NK-92 (cell line): ENCODE results near the gene HSH2D.
"Not testable (repeated sequence)": the region's sequence is repeated elsewhere in the genome, so short reads cannot be mapped to it uniquely, and the experiment has no call there.

Experiments
- DNase-seq: peaks from one replicate; lab custom pipeline; 2025; ENCODE audit not compliant: unreplicated experiment; lab: John Stamatoyannopoulos, UW

The HSH2D gene

DNA sequence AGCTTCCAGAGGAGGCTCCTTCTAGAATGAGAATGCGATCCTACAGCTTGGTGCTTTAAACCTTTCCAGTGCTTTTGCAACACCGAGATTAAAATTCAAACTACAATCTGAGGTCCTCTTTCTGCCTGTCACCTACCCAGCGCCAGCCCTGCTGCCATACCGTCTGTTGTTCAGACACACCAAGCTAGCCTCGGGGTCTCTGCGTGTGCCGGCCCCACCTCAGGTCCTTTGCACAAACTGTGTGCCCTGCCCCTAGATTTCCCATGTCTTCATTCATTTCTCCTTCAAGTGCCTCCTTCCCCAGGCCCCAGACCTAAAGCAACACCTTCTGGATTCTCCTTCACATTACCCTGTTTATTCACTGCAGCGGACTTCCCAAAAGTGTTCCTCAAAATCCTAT lies 11.1 kb downstream of the HSH2D start:
- DNase-seq, result no peak

DNA sequence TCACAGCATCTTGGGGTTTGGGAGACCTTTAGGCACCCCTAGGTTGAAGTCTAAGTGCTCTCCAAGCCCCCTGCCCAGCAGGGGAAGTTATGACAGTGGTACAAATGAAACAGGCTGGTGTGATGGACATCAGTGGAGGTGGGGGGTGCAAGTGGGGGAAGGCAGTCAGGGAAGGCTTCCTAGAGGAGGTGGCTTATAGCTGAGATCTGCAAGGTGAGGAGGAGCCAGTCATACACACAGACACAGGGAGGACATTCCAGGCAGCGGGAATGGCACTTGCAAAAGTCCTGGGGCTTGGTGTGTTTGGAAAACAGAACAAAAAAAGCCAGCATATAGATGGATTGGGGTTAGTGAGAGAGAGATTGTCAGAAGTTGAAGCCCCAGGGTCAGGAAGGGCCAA lies 11.6 kb downstream of the HSH2D start:
- DNase-seq, result no peak

DNA sequence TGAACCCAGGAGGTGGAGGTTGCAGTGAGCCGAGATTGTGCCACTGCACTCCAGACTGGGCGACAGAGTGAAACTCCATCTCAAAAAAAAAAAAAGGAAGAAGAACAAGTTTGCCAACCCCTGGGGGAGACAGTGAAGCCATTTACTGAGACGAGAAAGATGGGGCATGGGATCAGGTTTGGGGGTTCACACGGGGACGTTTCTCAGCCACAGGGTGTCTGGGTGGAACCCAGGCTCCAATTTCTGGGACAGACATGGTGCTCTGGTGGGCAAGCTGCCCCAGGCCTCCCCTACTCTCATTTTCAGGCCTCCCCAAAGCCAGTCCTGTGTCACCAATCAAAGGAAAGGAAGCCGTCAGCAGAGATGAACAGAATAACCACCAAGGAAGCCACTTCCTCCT lies 13.4 kb downstream of the HSH2D start:
- DNase-seq, result no peak

DNA sequence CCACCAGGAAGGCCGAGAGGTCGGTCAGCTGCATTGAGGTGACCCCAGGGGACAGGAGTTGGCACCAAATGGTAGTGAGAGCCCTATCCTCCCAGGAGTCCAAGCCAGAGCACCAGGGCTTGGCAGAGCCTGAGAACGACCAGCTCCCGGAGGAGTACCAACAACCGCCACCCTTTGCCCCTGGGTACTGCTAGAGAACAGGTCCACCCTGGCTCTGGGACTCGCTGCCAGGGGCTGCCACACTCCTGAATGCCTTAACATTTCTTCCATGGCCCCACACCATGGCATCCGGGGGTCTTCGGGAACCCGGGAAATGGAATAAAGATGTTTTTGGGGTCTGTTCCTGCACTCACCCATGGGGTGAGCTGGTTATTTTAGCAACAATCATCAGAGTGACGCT lies 14.1 kb downstream of the HSH2D start:
- DNase-seq, result no peak

DNA sequence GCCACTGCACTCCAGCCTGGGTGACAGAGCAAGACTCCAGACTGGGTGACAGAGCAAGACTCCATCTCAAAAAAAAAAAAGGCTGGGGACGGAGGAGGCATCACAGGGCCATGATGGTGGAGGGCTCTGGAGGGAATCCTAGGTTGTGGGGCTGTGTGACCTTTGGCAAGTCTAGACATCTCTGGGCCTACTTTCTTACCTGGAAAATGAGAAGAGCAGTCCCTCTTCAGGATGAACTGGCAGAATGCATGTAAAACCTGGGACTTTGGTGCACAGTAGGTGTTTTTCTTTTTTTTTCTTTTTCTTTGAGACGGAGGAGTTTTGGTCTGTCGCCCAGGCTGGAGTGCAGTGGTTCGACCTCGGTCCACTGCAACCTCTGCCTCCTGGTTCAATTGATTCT lies 16.2 kb downstream of the HSH2D start:
- no peak for DNase-seq

DNA sequence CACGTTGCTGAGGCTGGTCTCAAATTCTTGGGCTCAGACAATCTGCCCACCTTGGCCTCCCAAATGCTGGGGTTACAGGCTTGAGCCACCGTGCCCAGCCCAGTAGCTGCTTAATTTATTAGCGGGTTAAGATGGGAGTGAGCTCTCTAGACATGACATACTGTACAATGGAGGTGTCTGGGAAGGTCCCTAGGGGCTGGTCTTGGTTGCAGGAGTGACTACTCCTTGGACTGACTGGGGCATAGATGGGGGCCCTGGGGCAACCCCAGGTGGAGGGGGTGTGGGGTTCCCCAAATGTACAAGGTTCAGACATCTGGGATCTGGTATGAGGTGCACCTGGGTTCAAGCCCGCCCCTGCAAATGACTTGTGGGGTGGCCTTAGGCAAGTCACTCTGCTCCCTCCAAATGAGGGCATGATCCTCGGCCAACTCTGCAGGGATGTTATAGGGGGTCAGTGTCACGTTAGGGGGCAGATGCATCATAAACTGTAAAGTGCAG lies 17.0 kb downstream of the HSH2D start:
- no peak for DNase-seq

DNA sequence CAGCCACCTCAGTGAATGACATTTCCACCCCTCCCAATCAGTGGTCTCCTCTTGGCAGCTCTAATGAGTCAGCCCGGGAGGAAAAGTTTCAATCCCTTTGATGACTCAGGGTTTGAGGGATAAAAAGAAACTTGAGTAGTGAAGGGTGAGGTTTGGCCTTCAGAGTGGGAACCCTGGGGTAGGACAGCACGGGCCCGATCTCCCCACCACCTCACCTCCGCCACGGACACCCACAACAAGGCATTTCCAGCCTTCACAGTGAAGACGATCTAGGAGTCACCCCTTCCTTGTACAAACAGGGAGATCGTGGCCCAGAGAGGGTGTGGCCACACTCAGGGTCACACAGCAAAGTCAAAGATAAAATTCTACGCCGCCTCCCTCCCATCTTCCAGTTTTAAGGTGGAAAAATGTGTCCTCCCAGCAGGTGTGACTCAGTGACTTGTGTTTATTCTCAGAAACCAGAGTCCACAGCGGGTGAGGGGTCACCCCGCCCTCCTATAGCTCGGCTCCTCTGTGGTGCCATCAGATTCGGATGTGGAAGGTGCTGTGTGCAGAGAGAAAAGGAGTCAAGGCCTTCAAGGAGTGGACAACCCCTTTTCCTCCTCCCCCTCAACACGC lies 17.6 kb downstream of the HSH2D start:
- DNase-seq, result no peak

DNA sequence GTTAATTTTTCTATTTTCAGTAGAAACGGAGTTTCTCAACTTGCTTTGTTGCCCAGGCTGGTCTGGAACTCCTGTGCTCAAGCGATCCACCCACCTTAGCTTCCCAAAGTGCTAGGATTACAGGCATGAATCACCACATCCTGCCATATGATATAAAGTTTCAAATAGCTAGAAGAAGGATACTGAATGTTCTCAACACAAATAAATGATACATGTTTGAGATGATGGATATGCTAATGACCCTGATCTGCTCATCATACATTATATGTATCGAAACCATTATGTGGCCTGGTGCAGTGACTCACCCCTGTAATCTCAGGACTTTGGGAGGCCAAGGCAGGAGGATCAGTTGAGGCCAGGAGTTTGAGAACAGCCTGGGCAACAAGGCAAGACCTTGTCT lies 18.4 kb downstream of the HSH2D start:
- no peak for DNase-seq

DNA sequence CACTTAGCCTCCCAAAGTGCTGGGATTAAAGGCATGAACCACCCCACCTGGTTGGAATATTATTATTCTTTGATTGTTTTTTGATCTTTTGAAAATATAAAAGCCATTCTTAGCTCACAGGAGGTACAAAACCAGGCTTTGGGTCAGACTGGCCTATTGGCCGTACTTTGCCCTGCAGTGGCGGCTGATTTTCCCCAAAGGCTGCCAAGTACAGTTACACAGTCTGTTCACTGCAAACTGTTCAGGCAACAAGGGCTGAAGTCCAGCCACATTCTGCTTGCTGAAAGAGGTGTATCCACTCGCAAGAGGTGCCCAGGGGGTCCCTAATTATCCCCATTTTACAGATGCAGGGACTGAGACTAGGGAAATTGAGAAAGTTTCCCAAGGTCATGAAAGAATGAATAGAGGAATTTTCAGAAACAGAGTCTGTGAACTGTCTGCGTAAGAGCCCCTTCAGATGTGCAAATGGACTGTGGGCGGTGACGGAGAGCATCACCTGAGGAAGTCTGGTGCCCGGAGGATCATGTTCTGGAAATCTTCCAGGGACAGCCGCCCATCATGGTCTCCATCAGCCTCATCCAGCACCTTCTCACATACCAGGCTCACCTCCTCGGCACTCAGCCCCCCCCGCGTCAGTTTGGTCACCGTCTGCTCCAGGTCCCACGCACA lies 20.9 kb downstream of the HSH2D start:
- DNase-seq, result no peak

DNA sequence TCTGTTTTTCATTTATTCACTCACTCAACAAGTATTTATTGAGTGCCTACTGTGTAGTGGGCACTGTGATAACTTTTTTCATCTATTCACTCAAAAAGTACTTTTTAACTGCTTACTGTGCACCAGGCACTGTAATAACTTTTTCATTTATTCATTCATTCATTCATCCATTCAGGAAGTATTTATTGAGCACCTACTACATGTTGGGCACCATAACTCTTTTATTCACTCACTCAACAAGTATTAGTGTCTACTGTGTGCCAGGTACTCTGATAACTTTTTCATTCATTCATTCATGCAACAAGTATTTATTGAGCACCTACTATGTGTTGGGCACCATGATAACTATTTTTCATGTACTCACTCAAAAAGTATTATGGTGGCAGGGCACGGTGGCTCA lies 22.9 kb downstream of the HSH2D start:
- no peak for DNase-seq

DNA sequence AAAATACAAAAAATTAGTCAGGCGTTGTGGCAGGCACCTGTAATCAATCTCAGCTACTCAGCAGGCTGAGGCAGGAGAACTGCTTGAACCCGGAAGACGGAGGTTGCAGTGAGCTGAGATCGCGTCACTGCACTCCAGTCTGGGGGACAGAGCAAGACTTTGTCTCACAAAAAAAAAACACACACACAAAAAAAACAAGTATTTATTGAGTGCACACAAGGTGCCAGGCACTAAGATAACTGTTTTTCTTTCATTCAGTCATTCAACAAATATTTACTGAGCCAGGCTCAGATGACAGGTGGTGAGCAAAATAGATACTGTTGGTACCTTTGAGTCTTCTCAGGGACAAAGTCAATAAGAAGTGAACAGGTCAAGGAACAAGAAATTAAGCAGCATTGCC lies 23.6 kb downstream of the HSH2D start:
- DNase-seq, result no peak

DNA sequence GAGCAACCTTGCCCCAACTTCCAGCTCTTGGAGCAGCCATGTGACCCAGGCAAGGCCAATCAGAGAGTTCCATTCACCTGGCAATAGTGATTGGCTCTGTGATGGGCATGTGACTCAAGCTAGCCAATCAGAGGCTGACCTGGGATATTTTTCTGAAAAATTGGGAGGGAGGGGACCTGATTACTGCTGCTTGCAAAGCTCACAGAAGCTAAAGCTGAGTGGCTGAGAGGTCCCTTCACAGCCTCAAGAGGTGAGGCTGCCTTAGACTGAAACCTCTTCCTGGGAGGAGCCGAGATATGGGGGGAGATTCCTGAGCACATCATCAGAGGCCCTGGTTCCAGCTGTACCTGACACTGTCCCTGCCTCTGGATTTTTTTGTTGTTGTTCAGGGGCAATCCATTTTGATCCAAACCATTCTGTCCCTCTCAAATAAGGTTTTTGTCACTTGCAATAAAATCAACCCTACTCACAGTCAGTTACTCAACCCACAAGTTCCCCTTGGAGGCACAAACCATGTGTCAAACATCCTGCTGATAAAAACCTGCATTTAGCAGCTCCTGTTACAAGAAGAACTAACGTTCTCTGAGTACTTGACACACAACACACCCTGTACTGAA lies 25.1 kb downstream of the HSH2D start:
- DNase-seq, result no peak

DNA sequence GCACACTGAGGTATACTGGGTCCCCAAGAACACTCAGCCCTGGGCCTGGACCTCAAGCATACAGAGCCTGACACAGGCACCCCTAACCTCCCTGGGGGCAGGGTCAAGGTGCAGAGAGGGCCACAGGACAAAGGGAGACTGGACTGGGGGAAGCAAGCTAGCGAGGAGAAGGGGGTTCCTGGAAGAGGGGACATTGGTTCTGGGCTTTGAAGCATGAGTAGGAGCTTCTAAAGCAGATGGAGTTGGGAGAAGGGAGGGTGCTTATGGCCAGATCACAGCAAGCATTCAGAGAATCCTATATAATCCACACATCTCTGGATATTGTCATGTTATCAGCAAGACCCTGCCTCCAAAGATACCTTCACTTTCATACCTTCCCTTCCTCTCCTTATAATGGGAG lies 26.6 kb downstream of the HSH2D start:
- no peak for DNase-seq

DNA sequence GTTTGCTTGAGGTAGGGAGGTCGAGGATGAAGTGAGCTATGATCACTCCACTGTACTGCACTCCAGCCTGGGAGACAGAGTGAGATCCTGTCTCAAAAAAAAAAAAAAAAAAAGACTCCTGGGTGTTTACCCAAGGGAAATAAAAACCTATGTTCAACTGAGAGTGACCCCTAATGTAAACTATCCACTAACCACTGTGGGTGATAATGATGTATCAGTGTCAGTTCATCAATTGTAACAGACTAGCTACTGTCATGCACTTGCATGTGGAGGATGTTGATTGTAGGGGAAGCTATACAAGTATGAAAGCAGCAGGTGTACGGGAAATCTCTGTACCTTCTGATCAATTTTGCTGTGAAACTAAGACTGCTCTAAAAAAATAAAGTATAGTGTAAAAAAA lies 32.5 kb downstream of the HSH2D start:
- no peak for DNase-seq

DNA sequence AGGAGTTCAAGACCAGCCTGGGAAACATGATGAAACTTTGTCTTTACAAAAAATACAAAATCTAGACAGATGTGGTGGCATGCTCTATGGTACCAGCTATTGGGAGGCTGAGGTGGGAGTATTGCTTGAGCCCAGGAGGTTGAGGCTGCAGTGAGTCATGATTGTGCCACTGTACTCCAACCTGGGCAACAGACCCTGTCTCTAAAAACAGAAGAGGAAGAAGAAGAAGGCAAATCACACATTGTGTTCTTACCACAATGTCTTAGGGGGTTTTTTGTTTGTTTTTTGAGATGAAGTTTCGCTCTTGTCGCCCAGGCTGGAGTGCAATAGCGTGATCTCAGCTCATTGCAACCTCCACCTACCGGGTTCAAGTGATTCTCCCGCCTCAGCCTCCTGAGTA lies 35.4 kb downstream of the HSH2D start:
- DNase-seq, result not testable (repeated sequence)

DNA sequence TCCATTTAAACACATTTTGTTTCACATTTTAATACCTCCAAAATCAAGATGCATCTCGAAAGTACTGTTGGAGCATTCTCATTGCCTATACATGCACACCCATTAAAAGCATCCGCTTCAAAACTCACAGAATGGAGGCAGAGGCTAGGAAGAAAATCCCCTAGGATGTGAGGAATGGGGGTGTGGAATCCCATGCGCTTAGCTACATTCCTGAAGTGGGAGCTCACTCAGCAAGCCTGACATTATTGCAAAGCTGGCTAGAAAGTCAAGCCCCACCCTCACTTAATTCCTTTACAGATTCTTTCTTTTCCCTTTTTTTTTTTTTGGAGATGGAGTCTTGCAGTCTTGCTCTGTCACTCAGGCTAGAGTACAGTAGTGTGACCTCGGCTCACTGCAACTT lies 37.1 kb downstream of the HSH2D start:
- no peak for DNase-seq

DNA sequence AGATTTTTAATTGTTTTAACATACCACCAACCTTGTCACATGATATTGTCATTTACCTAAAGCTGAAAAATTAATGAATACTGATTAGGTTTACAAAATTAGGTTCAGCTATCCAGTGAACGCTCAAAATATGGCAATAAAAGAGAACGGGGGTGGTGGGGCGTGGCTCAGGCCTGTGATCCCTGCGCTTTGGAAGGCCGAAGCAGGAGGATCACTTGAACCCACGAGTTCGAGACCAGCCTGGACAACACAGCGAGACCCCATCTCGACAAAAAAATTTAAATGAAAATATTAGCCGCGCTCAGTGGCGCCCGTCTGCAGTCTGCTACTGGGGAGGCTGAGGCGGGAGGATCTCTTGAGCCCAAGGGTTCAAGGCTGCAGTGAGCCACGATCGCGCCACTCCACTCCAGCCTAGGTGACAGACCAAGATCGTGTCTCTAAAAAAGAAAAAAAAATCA lies 41.2 kb downstream of the HSH2D start:
- no peak for DNase-seq

DNA sequence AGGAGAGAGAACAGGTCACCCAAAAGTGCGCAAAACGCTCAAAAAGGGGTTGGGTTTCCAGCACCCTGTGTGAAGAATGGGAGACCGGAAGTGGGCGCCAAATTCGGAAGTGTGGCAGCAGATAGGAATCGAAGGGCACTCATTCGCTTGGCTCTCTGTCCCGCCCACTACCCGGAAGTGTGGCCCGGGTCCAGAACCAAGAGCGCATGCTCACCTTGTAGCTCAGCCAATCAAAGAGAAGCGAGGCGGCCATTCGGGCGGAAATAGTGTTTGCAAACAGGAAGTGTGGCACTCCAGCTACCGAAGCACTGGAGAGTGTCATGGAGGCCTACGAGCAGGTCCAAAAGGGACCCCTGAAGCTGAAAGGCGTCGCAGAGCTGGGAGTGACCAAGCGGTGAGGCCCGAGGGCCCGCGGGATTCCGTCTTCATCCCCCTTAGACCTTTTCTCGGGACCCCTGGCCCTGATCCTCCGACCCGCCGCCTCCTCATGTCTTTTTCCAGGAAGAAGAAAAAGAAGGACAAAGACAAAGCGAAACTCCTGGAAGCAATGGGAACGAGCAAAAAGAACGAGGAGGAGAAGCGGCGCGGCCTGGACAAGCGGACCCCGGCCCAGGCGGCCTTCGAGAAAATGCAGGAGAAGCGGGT lies 41.8 kb downstream of the HSH2D start, which contains the start of gene FAM32A:
TSS of gene FAM32A (plus strand) at position 288 of the 645 bp plus-strand sequence. CDS start at position 321, 33 bp downstream.
- DNase-seq, result peak; percentile 95

DNA sequence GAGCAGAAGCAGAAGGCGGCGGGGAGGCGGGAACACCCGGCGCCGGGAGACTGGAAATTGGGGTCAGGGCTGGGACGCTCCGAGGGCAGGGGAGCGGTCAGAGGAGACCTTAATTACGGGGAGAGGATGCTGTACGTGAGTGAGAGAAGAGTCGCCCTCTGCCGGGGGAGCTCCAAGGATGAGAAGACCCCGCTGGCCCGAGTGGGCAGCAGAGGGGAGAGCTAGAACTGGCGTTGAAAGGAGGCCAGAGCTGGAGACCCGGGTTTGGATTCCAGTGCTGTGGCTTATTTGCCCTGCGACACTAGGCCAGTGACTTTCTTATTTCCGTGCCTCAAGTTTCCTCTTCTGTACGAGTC lies 42.3 kb downstream of the HSH2D start:
- DNase-seq, result no peak

DNA sequence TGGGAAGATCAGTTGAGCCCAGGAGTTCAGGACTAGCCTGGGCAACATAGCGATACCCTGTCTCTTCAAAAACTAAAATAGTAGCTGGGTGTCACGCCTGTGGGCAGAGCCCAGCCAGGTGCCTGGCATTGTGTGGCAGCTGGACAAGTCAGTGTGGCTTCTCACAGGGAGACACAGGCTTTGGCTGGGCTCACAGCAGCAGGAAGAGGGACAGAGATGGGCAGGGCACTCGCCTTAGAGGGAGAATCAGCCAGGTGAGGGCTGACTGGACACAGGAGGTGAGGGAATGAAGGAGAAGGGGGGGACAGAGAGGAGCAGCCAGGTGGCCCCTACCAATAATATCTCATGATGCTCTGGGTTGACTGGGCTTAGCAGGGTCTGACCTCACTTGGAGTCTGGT lies 45.0 kb downstream of the HSH2D start:
- no peak for DNase-seq

DNA sequence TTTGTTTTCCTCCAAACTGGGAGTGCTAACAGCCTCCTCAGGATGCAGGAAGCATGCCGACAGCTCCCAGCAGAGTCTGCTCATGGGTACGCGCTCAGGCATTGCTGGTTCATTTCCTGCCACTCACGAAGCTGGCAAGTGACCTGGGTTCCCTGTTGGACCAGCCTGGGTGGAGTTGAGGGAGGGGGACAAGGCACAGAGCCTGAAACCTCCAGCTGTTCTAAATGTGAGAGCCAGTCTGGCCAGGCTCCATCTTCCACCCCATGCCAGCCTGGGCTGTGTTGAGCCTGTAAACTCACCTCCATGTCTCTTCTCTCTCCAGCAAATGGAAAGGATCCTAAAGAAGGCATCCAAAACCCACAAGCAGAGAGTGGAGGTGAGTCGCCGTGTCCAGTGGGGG lies 46.7 kb downstream of the HSH2D start:
- no peak for DNase-seq

DNA sequence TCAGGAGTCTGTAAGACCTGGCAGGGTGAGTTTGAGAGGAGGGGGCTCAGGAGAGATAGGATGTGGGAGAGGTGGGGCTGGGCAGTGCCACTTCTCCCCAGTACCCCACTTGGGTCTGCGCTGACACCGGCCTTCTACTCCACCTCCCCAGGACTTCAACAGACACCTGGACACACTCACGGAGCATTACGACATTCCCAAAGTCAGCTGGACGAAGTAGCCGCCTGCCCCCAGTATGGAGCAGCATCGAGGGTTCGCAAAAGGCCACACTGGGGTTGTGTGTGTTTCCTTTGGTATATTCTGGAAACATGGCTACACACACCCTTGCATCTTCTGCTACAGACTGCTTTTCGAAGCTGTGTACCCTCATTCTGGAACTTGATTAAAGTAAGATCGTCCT lies 47.3 kb downstream of the HSH2D start:
- DNase-seq, result no peak
